OCI-LY1 (cell line): ENCODE measurements around the gene ANTXR1.

Experiments used
- H2AFZ ChIP-seq: fragments of 200-600 bp; sonication (generic), shearing (Covaris generic); 2 replicates; pipeline ENCODE4 v1.6.0; 2014; ENCODE audit warnings: antibody characterized with exemption, mild to moderate bottlenecking, low read length
- H3F3A ChIP-seq: fragments of 200-600 bp; sonication (generic), shearing (Covaris generic); 2 replicates; pipeline ENCODE4 v1.6.0; 2014; ENCODE audit warnings: mild to moderate bottlenecking, antibody characterized with exemption, low read length, moderate library complexity; ENCODE audit not compliant: insufficient read depth
- H3K27ac ChIP-seq: fragments of 200-600 bp; sonication (generic); 2 replicates; pipeline ENCODE4 v1.5.1; 2014; ENCODE audit warnings: low read length, mixed run types, mild to moderate bottlenecking, low read depth; ENCODE audit not compliant: poor library complexity, severe bottlenecking
- H3K27me3 ChIP-seq: fragments of 200-600 bp; sonication (generic); 2 replicates; pipeline ENCODE4 v1.6.0; 2014; ENCODE audit warnings: antibody characterized with exemption, mild to moderate bottlenecking, low read length, moderate library complexity; ENCODE audit not compliant: insufficient read depth
- H3K36me3 ChIP-seq: fragments of 200-600 bp; sonication (generic); 2 replicates; pipeline ENCODE4 v1.6.1; 2014; ENCODE audit warnings: mild to moderate bottlenecking, antibody characterized with exemption, low read length, moderate library complexity, mixed read lengths; ENCODE audit not compliant: insufficient read depth
- H3K4me1 ChIP-seq: fragments of 200-600 bp; sonication (generic); 2 replicates; pipeline ENCODE4 v1.5.1; 2014; ENCODE audit warnings: mild to moderate bottlenecking, low read length, moderate library complexity; ENCODE audit not compliant: insufficient read depth, severe bottlenecking
- H3K4me2 ChIP-seq: fragments of 200-600 bp; sonication (generic), shearing (Covaris generic); 2 replicates; pipeline ENCODE4 v1.6.1; 2014; ENCODE audit warnings: low read length
- H3K4me3 ChIP-seq: fragments of 200-600 bp; sonication (generic); 2 replicates; pipeline ENCODE4 v1.5.1; 2014; ENCODE audit warnings: low read length, low read depth, mild to moderate bottlenecking, mixed read lengths; ENCODE audit not compliant: poor library complexity, severe bottlenecking
- H3K79me2 ChIP-seq: fragments of 200-600 bp; shearing (Covaris generic); 2 replicates; pipeline ENCODE4 v1.6.1; 2016; ENCODE audit warnings: mixed run types, low read length, mixed read lengths; ENCODE audit not compliant: insufficient read depth
- H3K9ac ChIP-seq: fragments of 200-600 bp; sonication (generic), shearing (Covaris generic); 2 replicates; pipeline ENCODE4 v1.6.1; 2014; ENCODE audit warnings: mild to moderate bottlenecking, low read length, mixed read lengths
- H3K9me2 ChIP-seq: fragments of 200-600 bp; sonication (generic), shearing (Covaris generic); 2 replicates; pipeline ENCODE4 v1.6.1; 2014; ENCODE audit warnings: low read depth, mild to moderate bottlenecking, low read length, mixed read lengths
- H3K9me3 ChIP-seq: fragments of 200-600 bp; shearing (Covaris generic); 2 replicates; pipeline ENCODE4 v1.6.1; 2014; ENCODE audit warnings: low read length, mixed read lengths
- H4K20me1 ChIP-seq: fragments of 200-600 bp; sonication (generic), shearing (Covaris generic); 2 replicates; pipeline ENCODE4 v1.6.0; 2016; ENCODE audit warnings: mild to moderate bottlenecking, low read length; ENCODE audit not compliant: insufficient read depth
- EZH2 ChIP-seq: fragments of 200-600 bp; sonication (generic), shearing (Covaris generic); IDR thresholded peaks from 2 replicates; pipeline ENCODE4 v1.8.0; 2017; ENCODE audit warnings: borderline replicate concordance, mixed run types, mild to moderate bottlenecking, antibody characterized with exemption, low read length, moderate library complexity, mixed read lengths
- TF ChIP-seq, protein P1 (sequence below): fragments of 200-600 bp; sonication (generic), shearing (Covaris generic); IDR thresholded peaks from 2 replicates; pipeline ENCODE4 v1.5.1; 2017; ENCODE audit warnings: mild to moderate bottlenecking, antibody characterized with exemption, low read length, moderate library complexity, mixed read lengths

Gene ANTXR1

GRCh38 chr2:69090820-69091219, 77.8 kb downstream of the ANTXR1 start:
- Histone ChIP-seq H3F3A (no peaks in the 10 kb centered on the region), H3K79me2 (no peaks in the 10 kb centered on the region), H3K9me2 (no peaks in the 10 kb centered on the region), H3K4me3 (no peak overlapping the region), H3K36me3 (no peaks in the 10 kb centered on the region), H3K27ac (no peak overlapping the region), H3K4me2 (no peak overlapping the region), H4K20me1 (no peaks in the 10 kb centered on the region), H3K9ac (no peak overlapping the region), H3K4me1 (no peaks in the 10 kb centered on the region), H2AFZ (no peak overlapping the region), H3K9me3 (no peaks in the 10 kb centered on the region), H3K27me3 (no peaks in the 10 kb centered on the region)
- TF ChIP-seq, protein P1, sequence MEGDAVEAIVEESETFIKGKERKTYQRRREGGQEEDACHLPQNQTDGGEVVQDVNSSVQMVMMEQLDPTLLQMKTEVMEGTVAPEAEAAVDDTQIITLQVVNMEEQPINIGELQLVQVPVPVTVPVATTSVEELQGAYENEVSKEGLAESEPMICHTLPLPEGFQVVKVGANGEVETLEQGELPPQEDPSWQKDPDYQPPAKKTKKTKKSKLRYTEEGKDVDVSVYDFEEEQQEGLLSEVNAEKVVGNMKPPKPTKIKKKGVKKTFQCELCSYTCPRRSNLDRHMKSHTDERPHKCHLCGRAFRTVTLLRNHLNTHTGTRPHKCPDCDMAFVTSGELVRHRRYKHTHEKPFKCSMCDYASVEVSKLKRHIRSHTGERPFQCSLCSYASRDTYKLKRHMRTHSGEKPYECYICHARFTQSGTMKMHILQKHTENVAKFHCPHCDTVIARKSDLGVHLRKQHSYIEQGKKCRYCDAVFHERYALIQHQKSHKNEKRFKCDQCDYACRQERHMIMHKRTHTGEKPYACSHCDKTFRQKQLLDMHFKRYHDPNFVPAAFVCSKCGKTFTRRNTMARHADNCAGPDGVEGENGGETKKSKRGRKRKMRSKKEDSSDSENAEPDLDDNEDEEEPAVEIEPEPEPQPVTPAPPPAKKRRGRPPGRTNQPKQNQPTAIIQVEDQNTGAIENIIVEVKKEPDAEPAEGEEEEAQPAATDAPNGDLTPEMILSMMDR = no peak
- TF ChIP-seq EZH2 = no peak

GRCh38 chr2:69092857-69093256, 79.9 kb downstream of the ANTXR1 start:
- no peaks in the 10 kb centered on the region for H3F3A ChIP-seq
- H3K79me2 ChIP-seq = no peaks in the 10 kb centered on the region
- H3K4me2 ChIP-seq = no peak overlapping the region
- H3K27me3 ChIP-seq = no peaks in the 10 kb centered on the region
- no peak overlapping the region for H3K27ac ChIP-seq
- H3K9me3 ChIP-seq = no peaks in the 10 kb centered on the region
- TF ChIP-seq EZH2 = no peak
- TF ChIP-seq, protein P1 = no peak
- no peaks in the 10 kb centered on the region for H3K9me2 ChIP-seq
- no peaks in the 10 kb centered on the region for H3K4me1 ChIP-seq
- H3K4me3 ChIP-seq = no peak overlapping the region
- H2AFZ ChIP-seq = no peak overlapping the region
- no peaks in the 10 kb centered on the region for H4K20me1 ChIP-seq
- H3K9ac ChIP-seq = no peak overlapping the region
- H3K36me3 ChIP-seq = no peaks in the 10 kb centered on the region

GRCh38 chr2:69095305-69095704, 82.3 kb downstream of the ANTXR1 start:
- Histone ChIP-seq H3K4me1 (no peaks in the 10 kb centered on the region), H2AFZ (no peak overlapping the region), H3K9me2 (no peaks in the 10 kb centered on the region), H3K27me3 (no peaks in the 10 kb centered on the region), H3K36me3 (no peaks in the 10 kb centered on the region), H3K27ac (no peak overlapping the region), H3K9me3 (no peaks in the 10 kb centered on the region), H3K79me2 (no peaks in the 10 kb centered on the region), H3K9ac (no peak overlapping the region), H4K20me1 (no peaks in the 10 kb centered on the region), H3F3A (no peaks in the 10 kb centered on the region), H3K4me2 (no peak overlapping the region), H3K4me3 (no peak overlapping the region)
- TF ChIP-seq, protein P1 = no peak
- TF ChIP-seq EZH2 = no peak
